GM12892 (cell line): ENCODE data around the gene MYOG.

ENCODE experiments used
- POLR2A ChIP-seq: IDR thresholded peaks from 2 replicates; pipeline ENCODE4 v1.6.1; 2011; ENCODE audit warnings: low read depth, low read length, control low read depth
- POLR2AphosphoS5 ChIP-seq: IDR thresholded peaks from 2 replicates; pipeline ENCODE4 v1.6.1; 2011; ENCODE audit warnings: low read depth, low read length, control low read depth

- TF ChIP-seq POLR2A (no peak), POLR2AphosphoS5 (no peak)
These were observed 12.6 kb upstream of the MYOG start for GRCh38 chr1:203098445-203098844.
